A549 (cell line): Measurements from ENCODE around the gene FAM13A. TPM values are rescaled to one million over a fixed set of nuclear protein-coding genes. Genes with fewer than 3 reads are reported as not detected.

Source experiments
- ATAC-seq, 2 experiments: fragments of 200-7000 bp in 1 of 2; fragments of >200 bp in 1 of 2; cut with Nextera tagmentation in 1 of 2; cut with Tn5 transposase in 1 of 2; 3 replicates each; pipeline versions ENCODE4 v1.8.0 to v1.9.1; 2018 to 2020; ENCODE audit warnings: mild to moderate bottlenecking in 1 of 2, moderate library complexity in 1 of 2
- CTCF ChIA-PET: fragments of 300-600 bp; sonication (Branson Sonifier 250); formaldehyde crosslinking; extraction: SDS; loops from one replicate; lab custom pipeline; 2021; ENCODE audit warnings: antibody characterized with exemption, inconsistent platforms; lab: Yijun Ruan, JAX
- POLR2A ChIA-PET: fragments of 350-600 bp; formaldehyde crosslinking; extraction: SDS; loops from one replicate; lab custom pipeline; 2021; ENCODE audit warnings: antibody characterized with exemption, inconsistent platforms; lab: Yijun Ruan, JAX
- DNase-seq, 2 experiments: peaks; one replicate each; pipeline versions ENCODE4 v3.0.0 to v3.0.0-alpha.2; 2011 to 2016; ENCODE audit warnings: low read depth in 1 of 2, low spot score in 1 of 2
- FAIRE-seq: peaks from 2 replicates; lab custom pipeline; 2011; peaks lifted over from hg19 to GRCh38; lab: Jason Lieb, UNC
- H3K27ac ChIP-seq, 2 experiments: fragments of >200 bp; sonication (Bioruptor Twin); formaldehyde crosslinking; 3 replicates each; pipeline ENCODE4 v1.5.1; 2016 to 2017
- H3K4me1 ChIP-seq: fragments of >200 bp; sonication (Bioruptor Twin); formaldehyde crosslinking; 3 replicates; pipeline ENCODE4 v1.6.1; 2016
- H3K4me2 ChIP-seq: fragments of >200 bp; sonication (Bioruptor Twin); formaldehyde crosslinking; 3 replicates; pipeline ENCODE4 v1.6.1; 2016
- H3K4me3 ChIP-seq: fragments of >200 bp; sonication (Bioruptor Twin); formaldehyde crosslinking; 3 replicates; pipeline ENCODE4 v1.5.1; 2016
- H3K9me3 ChIP-seq: fragments of >200 bp; sonication (Bioruptor Twin); formaldehyde crosslinking; 3 replicates; pipeline ENCODE4 v1.6.1; 2016
- BCL3 ChIP-seq: fragments of >200 bp; sonication (Bioruptor Twin); formaldehyde crosslinking; IDR thresholded peaks from 3 replicates; pipeline ENCODE4 v1.6.1; 2016
- BHLHE40 ChIP-seq: IDR thresholded peaks from 2 replicates; pipeline ENCODE4 v1.6.1; 2012; ENCODE audit warnings: low read depth, low read length, inconsistent platforms
- CBX8 ChIP-seq: fragments of 200-600 bp; sonication (generic); IDR thresholded peaks from 2 replicates; pipeline ENCODE4 v1.6.1; 2016
- E2F6 ChIP-seq: IDR thresholded peaks from 2 replicates; pipeline ENCODE4 v1.6.1; 2012; ENCODE audit warnings: low read depth, borderline replicate concordance
- EHF ChIP-seq: fragments of 250-450 bp; sonication (Bioruptor Pico); IDR thresholded peaks from 2 replicates; pipeline ENCODE4 v1.5.0; 2020; ENCODE audit warnings: mild to moderate bottlenecking
- EHMT2 ChIP-seq: fragments of 200-600 bp; sonication (generic); IDR thresholded peaks from 2 replicates; pipeline ENCODE4 v1.6.1; 2016; ENCODE audit warnings: antibody characterized with exemption, low read depth, mild to moderate bottlenecking, moderate library complexity
- ELK1 ChIP-seq: fragments of 150-350 bp; IDR thresholded peaks from 2 replicates; pipeline ENCODE4 v1.6.1; 2014; ENCODE audit warnings: low read depth, mild to moderate bottlenecking, low read length
- ESRRA ChIP-seq: fragments of 150-350 bp; IDR thresholded peaks from 2 replicates; pipeline ENCODE4 v1.6.1; 2014; ENCODE audit warnings: mild to moderate bottlenecking, low read length, borderline replicate concordance
- FOSL2 ChIP-seq, 2 experiments: fragments of 450-650 bp in 1 of 2; fragments of >200 bp in 1 of 2; sonication (Bioruptor Twin) in 1 of 2; formaldehyde crosslinking; IDR thresholded peaks; 2 replicates each; pipeline versions ENCODE4 v1.5.0 to v1.6.1; 2016 to 2020; ENCODE audit warnings: mild to moderate bottlenecking in 1 of 2, moderate library complexity in 1 of 2
- GATA3 ChIP-seq: IDR thresholded peaks from 2 replicates; pipeline ENCODE4 v1.6.1; 2012; ENCODE audit warnings: borderline replicate concordance
- HDAC2 ChIP-seq: fragments of 200-600 bp; sonication (generic); IDR thresholded peaks from 2 replicates; pipeline ENCODE4 v1.6.1; 2016
- HEYL ChIP-seq: fragments of 250-450 bp; sonication (Bioruptor Pico); IDR thresholded peaks from 2 replicates; pipeline ENCODE4 v1.8.0; 2021; ENCODE audit warnings: mild to moderate bottlenecking, moderate library complexity
- HMGXB4 ChIP-seq: fragments of 250-450 bp; sonication (Bioruptor Pico); IDR thresholded peaks from 2 replicates; pipeline ENCODE4 v1.5.0; 2021; ENCODE audit warnings: mild to moderate bottlenecking, moderate library complexity, borderline replicate concordance
- HOXA7 ChIP-seq: fragments of 250-450 bp; sonication (Bioruptor Pico); IDR thresholded peaks from 2 replicates; pipeline ENCODE4 v1.5.0; 2020; ENCODE audit warnings: mild to moderate bottlenecking, moderate library complexity
- HOXB5 ChIP-seq: fragments of 250-450 bp; sonication (Bioruptor Pico); IDR thresholded peaks from 2 replicates; pipeline ENCODE4 v1.5.0; 2020; ENCODE audit warnings: mild to moderate bottlenecking, moderate library complexity
- MAX ChIP-seq: IDR thresholded peaks from 2 replicates; pipeline ENCODE4 v1.6.1; 2012
- POLR2A ChIP-seq: IDR thresholded peaks from 2 replicates; pipeline ENCODE4 v1.6.1; 2012; ENCODE audit warnings: mild to moderate bottlenecking, low read length
- POLR2AphosphoS2 ChIP-seq: conservative IDR thresholded peaks from 2 replicates; pipeline ENCODE4 v1.6.1; 2012; ENCODE audit warnings: low read length, improper control_type of control experiment, inconsistent platforms
- RCOR1 ChIP-seq: fragments of 150-350 bp; IDR thresholded peaks from 2 replicates; pipeline ENCODE4 v1.6.1; 2014; ENCODE audit warnings: antibody characterized with exemption, low read length, low read depth
- REST ChIP-seq: fragments of 200-600 bp; sonication (generic); IDR thresholded peaks from 2 replicates; pipeline ENCODE4 v1.6.1; 2016; ENCODE audit warnings: antibody characterized with exemption, mild to moderate bottlenecking, moderate library complexity
- RFX5 ChIP-seq: fragments of 450-650 bp; IDR thresholded peaks from 2 replicates; pipeline ENCODE4 v1.7.1; 2014; ENCODE audit warnings: antibody characterized with exemption, mild to moderate bottlenecking, moderate library complexity
- RNF2 ChIP-seq: fragments of 200-600 bp; sonication (generic); IDR thresholded peaks from 2 replicates; pipeline ENCODE4 v1.6.1; 2016; ENCODE audit warnings: low read depth, mild to moderate bottlenecking, antibody characterized with exemption, moderate library complexity, borderline replicate concordance
- ZC3H11A ChIP-seq: fragments of 450-650 bp; IDR thresholded peaks from 2 replicates; pipeline ENCODE4 v1.6.1; 2014; ENCODE audit warnings: antibody characterized with exemption, mild to moderate bottlenecking
- WGBS: methylation state at CpG from one replicate; pipeline ENCODE4 v1.1.6; 2017; ENCODE audit errors: missing lambda C conversion rate; 5-methylcytosine and 5-hydroxymethylcytosine counted together
- polyA plus RNA-seq, 4 experiments: library from polyadenylated mRNA; depleted of rRNA in 3 of 4; stranded (reverse); fragments of >200 nt; fragmentation: RNase III in 1 of 4; extraction: RNeasy Plus Mini Kit Qiagen cat#74134 plus additional on column Dnase treatment in 1 of 4; gene quantifications; 2 replicates in 3 of 4; 3 replicates in 1 of 4; pipeline ENCODE4 v1.2.3, GENCODE V29; 2011 to 2017

The FAM13A gene
- polyA plus RNA-seq, 2 of the 4 experiments (the other 2 are of a cell fraction) = 6.5 to 22.0 TPM

- no peak for TF ChIP-seq GATA3
These were observed 319.6 kb downstream of the FAM13A start (continued) for GRCh38 chr4:88737307-88737941.

- no peaks in the 10 kb centered on the region for H3K4me1 ChIP-seq
- TF ChIP-seq BHLHE40 (no peak), FOSL2 (IDR thresholded peaks at IDR 0.05) (no peak), FOSL2 (CRISPR knock-in tag; IDR thresholded peaks at IDR 0.05) (no peak), HDAC2 (no peak), HEYL (CRISPR knock-in tag) (no peak)
- TF ChIP-seq, all 56 proteins: peak for 0
- ATAC-seq = no peak
- ChIA-PET POLR2A (no interaction called here), CTCF (no interaction called here)
- DNase-seq = no peak
- H3K4me3 ChIP-seq = no peak overlapping the region
- H3K9me3 ChIP-seq = no peaks in the 10 kb centered on the region
- H3K27ac ChIP-seq = no peak overlapping the region
- H3K4me2 ChIP-seq = no peak overlapping the region
- 93% methylated on average over 3 of the region's 3 CpGs for WGBS
- FAIRE-seq = no peak
These were observed 320.7 kb downstream of the FAM13A start for GRCh38 chr4:88736264-88736663.

GRCh38 chr4:88735564-88735963 is 321.4 kb downstream of the FAM13A start:
- Histone ChIP-seq H3K4me2 (no peak overlapping the region), H3K4me1 (no peaks in the 10 kb centered on the region), H3K4me3 (no peak overlapping the region), H3K9me3 (no peaks in the 10 kb centered on the region), H3K27ac (no peak overlapping the region)
- FAIRE-seq = no peak
- 88% methylated on average over 1 of the region's 1 CpG for WGBS
- ATAC-seq = no peak
- POLR2A ChIA-PET = no interaction called here
- CTCF ChIA-PET = interaction anchor here (1.3 kb wide), 1 partner anchor 30 kb away, joined by 3 read pairs; no protein-coding TSS in a partner anchor
- no peak for TF ChIP-seq HMGXB4 (CRISPR knock-in tag)
- no peak for TF ChIP-seq MAX
- no peak for TF ChIP-seq RNF2
- DNase-seq = no peak

- no peak overlapping the region for H3K4me3 ChIP-seq
- ATAC-seq (no peak), DNase-seq (no peak), FAIRE-seq (no peak)
- ChIA-PET POLR2A (no interaction called here), CTCF (interaction anchor here (1.3 kb wide), 1 partner anchor 29 kb away, joined by 3 read pairs; no protein-coding TSS in a partner anchor)
- whole genome bisulfite sequencing = 93% methylated on average over 3 of the region's 3 CpGs
- H3K9me3 ChIP-seq = no peaks in the 10 kb centered on the region
- H3K4me1 ChIP-seq = no peaks in the 10 kb centered on the region
- no peak overlapping the region for H3K4me2 ChIP-seq
- no peak overlapping the region for H3K27ac ChIP-seq
- TF ChIP-seq ZC3H11A (no peak), MAX (no peak), ELK1 (no peak), EHMT2 (no peak), ESRRA (no peak), CBX8 (no peak), REST (no peak), POLR2AphosphoS2 (no peak), EHF (no peak), RFX5 (no peak), HOXA7 (no peak), RCOR1 (no peak), POLR2A (no peak), BCL3 (no peak), HOXB5 (no peak), E2F6 (no peak)
These were observed 322.5 kb downstream of the FAM13A start for GRCh38 chr4:88734403-88734949.
